ENCODE measurements around the gene DEGS2. TPM values are rescaled to one million over a fixed set of nuclear protein-coding genes. Genes with fewer than 3 reads are reported as not detected.

The DEGS2 gene
- total RNA-seq, 4 donors from 2014 or later: 0.54 to 7.6 (median 3.6) TPM

GRCh38 chr14:100120522-100121269 is 38.7 kb downstream of the DEGS2 start:
- Histone ChIP-seq H3K4me1 (no peaks in the 10 kb centered on the region), H3K9me3 (no peaks in the 10 kb centered on the region), H3K27ac (no peak overlapping the region), H3K36me3 (no peaks in the 10 kb centered on the region), H3K4me3 (replicated peaks in 1 of 3) (no peak overlapping the region), H3K27me3 (no peaks in the 10 kb centered on the region)
- WGBS, 2 donors: 91 to 93% methylated on average over 14 to 18 of the region's 18 CpGs
- DNase-seq: no peak
- intact Hi-C loops (cut with DNase I): no loop called here
- TF ChIP-seq POLR2A (IDR thresholded peaks at IDR 0.05): no peak
- no peak for TF ChIP-seq CTCF (IDR thresholded peaks at IDR 0.05)

GRCh38 chr14:100119251-100119650 is 40.2 kb downstream of the DEGS2 start:
- no peaks in the 10 kb centered on the region for H3K27me3 ChIP-seq
- no peaks in the 10 kb centered on the region for H3K4me1 ChIP-seq
- H3K4me3 ChIP-seq (replicated peaks in 1 of 3): no peak overlapping the region
- no peak overlapping the region for H3K27ac ChIP-seq
- intact Hi-C loops (cut with DNase I): no loop called here
- no peaks in the 10 kb centered on the region for H3K36me3 ChIP-seq
- TF ChIP-seq POLR2A (IDR thresholded peaks at IDR 0.05): no peak
- TF ChIP-seq CTCF (IDR thresholded peaks at IDR 0.05): no peak
- H3K9me3 ChIP-seq: no peaks in the 10 kb centered on the region
- no peak for DNase-seq
- WGBS, 2 donors: 90 to 91% methylated on average over 7 to 8 of the region's 8 CpGs

GRCh38 chr14:100118396-100119011 is 40.9 kb downstream of the DEGS2 start:
- 88 to 89% methylated on average over 7 of the region's 7 CpGs for WGBS, 2 donors
- TF ChIP-seq POLR2A (IDR thresholded peaks at IDR 0.05): no peak
- no peaks in the 10 kb centered on the region for H3K27me3 ChIP-seq
- intact Hi-C loops (cut with DNase I): no loop called here
- no peak overlapping the region for H3K27ac ChIP-seq
- no peaks in the 10 kb centered on the region for H3K4me1 ChIP-seq
- no peaks in the 10 kb centered on the region for H3K9me3 ChIP-seq
- no peak for DNase-seq
- H3K4me3 ChIP-seq (replicated peaks in 1 of 3): no peak overlapping the region
- no peaks in the 10 kb centered on the region for H3K36me3 ChIP-seq

GRCh38 chr14:100117633-100118395 is 41.6 kb downstream of the DEGS2 start:
- WGBS, 2 donors: 79 to 80% methylated on average over 14 of the region's 14 CpGs
- H3K36me3 ChIP-seq: no peaks in the 10 kb centered on the region
- no peaks in the 10 kb centered on the region for H3K9me3 ChIP-seq
- peak; percentile 15 to 30 for DNase-seq
- no peak overlapping the region for H3K4me3 ChIP-seq (replicated peaks in 1 of 3)
- H3K4me1 ChIP-seq: no peaks in the 10 kb centered on the region
- H3K27ac ChIP-seq: no peak overlapping the region
- TF ChIP-seq CTCF (IDR thresholded peaks at IDR 0.05) (no peak), POLR2A (IDR thresholded peaks at IDR 0.05) (no peak)
- intact Hi-C loops (cut with DNase I): no loop called here
- no peaks in the 10 kb centered on the region for H3K27me3 ChIP-seq

GRCh38 chr14:100117026-100117425 is 42.4 kb downstream of the DEGS2 start:
- H3K36me3 ChIP-seq: no peaks in the 10 kb centered on the region
- no peak overlapping the region for H3K27ac ChIP-seq
- no peak for DNase-seq
- intact Hi-C loops (cut with DNase I): no loop called here
- no peaks in the 10 kb centered on the region for H3K4me1 ChIP-seq
- H3K27me3 ChIP-seq: no peaks in the 10 kb centered on the region
- no peak overlapping the region for H3K4me3 ChIP-seq (replicated peaks in 1 of 3)
- 83 to 89% methylated on average over 8 to 10 of the region's 10 CpGs for WGBS, 2 donors
- no peaks in the 10 kb centered on the region for H3K9me3 ChIP-seq
- TF ChIP-seq POLR2A (IDR thresholded peaks at IDR 0.05): no peak
- no peak for TF ChIP-seq CTCF (IDR thresholded peaks at IDR 0.05)

Data from thyroid gland (tissue), 4 donors.